Hematopoietic multipotent progenitor cell treated with erythropoietin and hydrocortisone succinate and interleukin-3 and kit ligand, for 6 days (in vitro differentiated cells): ENCODE measurements around the gene ADCY10.
"Not testable (repeated sequence)": the region's sequence is repeated elsewhere in the genome, so short reads cannot be mapped to it uniquely, and the experiment has no call there.

Experiments used
- DNase-seq: peaks from one replicate; pipeline ENCODE4 v3.0.0-alpha.2; 2015

ADCY10 gene

GRCh38 chr1:167924543-167925231 lies 10.8 kb upstream of the ADCY10 start:
- DNase-seq, result peak; percentile 68

- peak; percentile 80 for DNase-seq
Measured at GRCh38 chr1:167924102-167924501, 10.2 kb upstream of the ADCY10 start.

- DNase-seq, result peak; percentile 43
Measured at GRCh38 chr1:167923324-167924056, 9.6 kb upstream of the ADCY10 start.

GRCh38 chr1:167922611-167923074 lies 8.7 kb upstream of the ADCY10 start:
- no peak for DNase-seq

- DNase-seq, result no peak
Measured at GRCh38 chr1:167922023-167922422, 8.1 kb upstream of the ADCY10 start.

GRCh38 chr1:167916766-167917511 lies 3.0 kb upstream of the ADCY10 start:
- DNase-seq, result no peak

- no peak for DNase-seq
Measured at GRCh38 chr1:167915569-167915968, 1.6 kb upstream of the ADCY10 start.

GRCh38 chr1:167912294-167912693 lies 1.6 kb downstream of the ADCY10 start:
- DNase-seq, result no peak

GRCh38 chr1:167911413-167911812 lies 2.5 kb downstream of the ADCY10 start:
- no peak for DNase-seq

GRCh38 chr1:167910530-167910929 lies 3.4 kb downstream of the ADCY10 start:
- no peak for DNase-seq

GRCh38 chr1:167909691-167910180 lies 4.2 kb downstream of the ADCY10 start:
- peak; percentile 60 for DNase-seq

- DNase-seq, result no peak
Measured at GRCh38 chr1:167905671-167906070, 8.3 kb downstream of the ADCY10 start.

- no peak for DNase-seq
Measured at GRCh38 chr1:167905182-167905581, 8.8 kb downstream of the ADCY10 start.

GRCh38 chr1:167904652-167905130 lies 9.2 kb downstream of the ADCY10 start:
- no peak for DNase-seq

- no peak for DNase-seq
Measured at GRCh38 chr1:167900907-167901306, 13.0 kb downstream of the ADCY10 start.

GRCh38 chr1:167899253-167899681 lies 14.7 kb downstream of the ADCY10 start:
- DNase-seq, result no peak

- no peak for DNase-seq
Measured at GRCh38 chr1:167898578-167899222, 15.2 kb downstream of the ADCY10 start.

- no peak for DNase-seq
Measured at GRCh38 chr1:167893798-167894197, 20.1 kb downstream of the ADCY10 start.

GRCh38 chr1:167890400-167890799 lies 23.5 kb downstream of the ADCY10 start:
- DNase-seq, result no peak

GRCh38 chr1:167887187-167887586 lies 26.7 kb downstream of the ADCY10 start:
- not testable (repeated sequence) for DNase-seq

- no peak for DNase-seq
Measured at GRCh38 chr1:167882376-167882775, 31.6 kb downstream of the ADCY10 start.

GRCh38 chr1:167881786-167882185 lies 32.1 kb downstream of the ADCY10 start:
- no peak for DNase-seq

GRCh38 chr1:167881069-167881468 lies 32.9 kb downstream of the ADCY10 start:
- peak; percentile 33 for DNase-seq
